HEK293T (cell line): ENCODE results near the gene ZNF699.

Source experiments
- CTCF ChIA-PET: fragments of 350-600 bp; formaldehyde crosslinking; extraction: SDS; loops from one replicate; lab custom pipeline; 2021; ENCODE audit warnings: antibody characterized with exemption, inconsistent platforms; lab: Yijun Ruan, JAX
- POLR2A ChIA-PET: fragments of 350-600 bp; formaldehyde crosslinking; extraction: SDS; loops from one replicate; lab custom pipeline; 2020; ENCODE audit warnings: antibody characterized with exemption, inconsistent platforms; lab: Yijun Ruan, JAX
- DNase-seq: peaks from one replicate; pipeline ENCODE4 v3.0.0; 2012; ENCODE audit warnings: mixed read lengths; ENCODE audit errors: extremely low spot score
- ARNT ChIP-seq: fragments of 450-650 bp; IDR thresholded peaks from 2 replicates; pipeline ENCODE4 v1.6.1; 2017; ENCODE audit warnings: mild to moderate bottlenecking
- BHLHE40 ChIP-seq: fragments of 450-650 bp; IDR thresholded peaks from 2 replicates; pipeline ENCODE4 v1.6.1; 2016; ENCODE audit warnings: mild to moderate bottlenecking, moderate library complexity, borderline replicate concordance
- CTBP1 ChIP-seq: fragments of 450-650 bp; IDR thresholded peaks from 2 replicates; pipeline ENCODE4 v1.6.1; 2016; ENCODE audit warnings: borderline replicate concordance
- ELF4 ChIP-seq: fragments of 450-650 bp; IDR thresholded peaks from 2 replicates; pipeline ENCODE4 v1.6.1; 2017; ENCODE audit warnings: antibody characterized with exemption
- FOXA1 ChIP-seq: fragments of 450-650 bp; IDR thresholded peaks from 2 replicates; pipeline ENCODE4 v1.6.1; 2016; ENCODE audit warnings: mild to moderate bottlenecking
- FOXK2 ChIP-seq: fragments of 450-650 bp; IDR thresholded peaks from 2 replicates; pipeline ENCODE4 v1.6.1; 2016; ENCODE audit warnings: mild to moderate bottlenecking
- FOXM1 ChIP-seq: fragments of 450-650 bp; IDR thresholded peaks from 2 replicates; pipeline ENCODE4 v1.6.1; 2017; ENCODE audit warnings: mild to moderate bottlenecking, borderline replicate concordance
- HDGF ChIP-seq: fragments of 450-650 bp; IDR thresholded peaks from 2 replicates; pipeline ENCODE4 v1.6.1; 2017; ENCODE audit warnings: antibody characterized with exemption, borderline replicate concordance
- L3MBTL2 ChIP-seq: fragments of 450-650 bp; conservative IDR thresholded peaks from 2 replicates; pipeline ENCODE4 v1.6.1; 2016; ENCODE audit warnings: mild to moderate bottlenecking
- LEF1 ChIP-seq: fragments of 450-650 bp; IDR thresholded peaks from 2 replicates; pipeline ENCODE4 v1.6.1; 2017; ENCODE audit warnings: mild to moderate bottlenecking, borderline replicate concordance
- NFRKB ChIP-seq: fragments of 450-650 bp; IDR thresholded peaks from 2 replicates; pipeline ENCODE4 v1.6.1; 2016; ENCODE audit warnings: mild to moderate bottlenecking, moderate library complexity
- PKNOX1 ChIP-seq: fragments of 450-650 bp; IDR thresholded peaks from 2 replicates; pipeline ENCODE4 v1.6.1; 2016
- SP1 ChIP-seq: fragments of 450-650 bp; IDR thresholded peaks from 2 replicates; pipeline ENCODE4 v1.6.1; 2017
- SUZ12 ChIP-seq: fragments of 450-650 bp; IDR thresholded peaks from 2 replicates; pipeline ENCODE4 v1.6.1; 2016; ENCODE audit warnings: mild to moderate bottlenecking
- TARDBP ChIP-seq: fragments of 450-650 bp; IDR thresholded peaks from 2 replicates; pipeline ENCODE4 v1.6.1; 2016
- ZNF384 ChIP-seq: fragments of 450-650 bp; IDR thresholded peaks from 2 replicates; pipeline ENCODE4 v1.6.1; 2016

Gene ZNF699

GRCh38 chr19:9309139-9309973 is at the start of gene ZNF699:
ZNF699 (minus strand) TSS chr19:9309838; CDS start chr19:9305119, 4,719 bp downstream.
- TF ChIP-seq CTBP1, result no peak
- TF ChIP-seq ZNF384, result peak; percentile 63
- TF ChIP-seq SUZ12, result no peak
- no peak for TF ChIP-seq TARDBP
- ChIA-PET CTCF (no interaction called here), POLR2A (no interaction called here)
- peak; percentile 93 for DNase-seq

GRCh38 chr19:9354651-9355050 is 45.0 kb upstream of the ZNF699 start:
- POLR2A ChIA-PET, result no interaction called here
- DNase-seq, result no peak
- TF ChIP-seq BHLHE40 (no peak), HDGF (no peak), PKNOX1 (no peak), ZNF384 (no peak), ELF4 (no peak), SP1 (no peak), LEF1 (no peak), NFRKB (no peak), SUZ12 (no peak), FOXA1 (no peak), FOXK2 (no peak), FOXM1 (no peak), L3MBTL2 (no peak)
- CTCF ChIA-PET, result no interaction called here

- no peak for DNase-seq
- ChIA-PET POLR2A (no interaction called here), CTCF (no interaction called here)
- TF ChIP-seq BHLHE40 (no peak), HDGF (no peak), FOXK2 (no peak), ZNF384 (no peak), SUZ12 (no peak), ARNT (no peak), LEF1 (no peak), L3MBTL2 (no peak), FOXA1 (no peak)
Measured at GRCh38 chr19:9353011-9353410, 43.4 kb upstream of the ZNF699 start.

GRCh38 chr19:9352505-9352904 is 42.9 kb upstream of the ZNF699 start:
- POLR2A ChIA-PET, result no interaction called here
- no peak for TF ChIP-seq L3MBTL2
- TF ChIP-seq ARNT, result no peak
- no peak for TF ChIP-seq PKNOX1
- TF ChIP-seq ZNF384, result no peak
- no peak for TF ChIP-seq SUZ12
- TF ChIP-seq FOXM1, result no peak
- TF ChIP-seq SP1, result no peak
- TF ChIP-seq FOXK2, result no peak
- DNase-seq, result no peak
- CTCF ChIA-PET, result no interaction called here

- ChIA-PET POLR2A (no interaction called here), CTCF (no interaction called here)
- no peak for DNase-seq
- no peak for TF ChIP-seq CTBP1
- TF ChIP-seq L3MBTL2, result no peak
- no peak for TF ChIP-seq HDGF
- no peak for TF ChIP-seq SP1
- TF ChIP-seq LEF1, result no peak
- no peak for TF ChIP-seq NFRKB
- TF ChIP-seq FOXK2, result no peak
- TF ChIP-seq PKNOX1, result no peak
- no peak for TF ChIP-seq SUZ12
- no peak for TF ChIP-seq FOXA1
- no peak for TF ChIP-seq TARDBP
- TF ChIP-seq ELF4, result no peak
- TF ChIP-seq FOXM1, result no peak
Measured at GRCh38 chr19:9348671-9349070, 39.0 kb upstream of the ZNF699 start.

- CTCF ChIA-PET, result no interaction called here
- DNase-seq, result no peak
- POLR2A ChIA-PET, result no interaction called here
- TF ChIP-seq SP1 (no peak), LEF1 (no peak), HDGF (no peak), FOXM1 (no peak), PKNOX1 (no peak), ELF4 (no peak), FOXA1 (no peak), ARNT (no peak), TARDBP (no peak), NFRKB (no peak), CTBP1 (no peak), L3MBTL2 (no peak), BHLHE40 (no peak), ZNF384 (no peak), FOXK2 (no peak), SUZ12 (no peak)
Measured at GRCh38 chr19:9348253-9348652, 38.6 kb upstream of the ZNF699 start.
